DND-41 (cell line): ENCODE measurements around the gene MRFAP1.

ENCODE experiments used
- ATAC-seq: fragments of 200-7000 bp; cut with Tn5 transposase; 3 replicates; pipeline ENCODE4 v1.9.1; 2021; ENCODE audit warnings: low read depth; ENCODE audit not compliant: insufficient read depth
- DNase-seq: peaks from one replicate; pipeline ENCODE4 v3.0.0-alpha.2; 2020
- H2AFZ ChIP-seq: 2 replicates; pipeline ENCODE4 v1.6.0; 2012; ENCODE audit warnings: low read depth, low read length
- H3K27ac ChIP-seq: 2 replicates; pipeline ENCODE4 v1.5.1; 2012; ENCODE audit warnings: low read length, inconsistent platforms
- H3K27me3 ChIP-seq: fragments of 200-600 bp; sonication (generic); 2 replicates; pipeline ENCODE4 v1.6.0; 2012; ENCODE audit warnings: low read length, mild to moderate bottlenecking, inconsistent platforms; ENCODE audit not compliant: insufficient read depth, poor library complexity
- H3K36me3 ChIP-seq: 2 replicates; pipeline ENCODE4 v1.5.1; 2012; ENCODE audit warnings: low read length, inconsistent platforms; ENCODE audit not compliant: insufficient read depth
- H3K4me1 ChIP-seq: 2 replicates; pipeline ENCODE4 v1.5.1; 2012; ENCODE audit warnings: mild to moderate bottlenecking, low read length; ENCODE audit not compliant: insufficient read depth
- H3K4me2 ChIP-seq: 2 replicates; pipeline ENCODE4 v1.6.0; 2012; ENCODE audit warnings: mild to moderate bottlenecking, moderate library complexity, low read length, inconsistent platforms; ENCODE audit not compliant: insufficient read depth
- H3K4me3 ChIP-seq, 2 experiments: fragments of 200-600 bp in 1 of 2; shearing (Covaris generic) in 1 of 2; 2 replicates each; pipeline ENCODE4 v1.5.1; 2012 to 2016; ENCODE audit warnings: inconsistent platforms in 2 of 2, low read length in 2 of 2, mild to moderate bottlenecking in 2 of 2, low read depth in 1 of 2, moderate library complexity in 1 of 2
- H3K79me2 ChIP-seq: 2 replicates; pipeline ENCODE4 v1.6.0; 2012; ENCODE audit warnings: low read length, inconsistent platforms; ENCODE audit not compliant: insufficient read depth
- H3K9ac ChIP-seq: 2 replicates; pipeline ENCODE4 v1.6.0; 2012; ENCODE audit warnings: low read depth, mild to moderate bottlenecking, inconsistent platforms, low read length, moderate library complexity
- H3K9me3 ChIP-seq: 2 replicates; pipeline ENCODE4 v1.5.1; 2012; ENCODE audit warnings: low read length, moderate library complexity, mild to moderate bottlenecking, inconsistent platforms; ENCODE audit not compliant: insufficient read depth, severe bottlenecking
- H4K20me1 ChIP-seq: 2 replicates; pipeline ENCODE4 v1.6.0; 2012; ENCODE audit warnings: low read length; ENCODE audit not compliant: insufficient read depth
- EZH2 ChIP-seq: IDR thresholded peaks from 3 replicates; pipeline ENCODE4 v1.6.1; 2012; ENCODE audit warnings: borderline replicate concordance, low read depth, mild to moderate bottlenecking, moderate library complexity, low read length, inconsistent platforms; ENCODE audit not compliant: severe bottlenecking
- TF ChIP-seq, protein P1 (sequence below): IDR thresholded peaks from 2 replicates; pipeline ENCODE4 v1.5.1; 2012; ENCODE audit warnings: borderline replicate concordance, low read length, moderate library complexity, mild to moderate bottlenecking; ENCODE audit not compliant: poor library complexity, severe bottlenecking; ENCODE audit errors: extremely low read depth

The MRFAP1 gene

DNA sequence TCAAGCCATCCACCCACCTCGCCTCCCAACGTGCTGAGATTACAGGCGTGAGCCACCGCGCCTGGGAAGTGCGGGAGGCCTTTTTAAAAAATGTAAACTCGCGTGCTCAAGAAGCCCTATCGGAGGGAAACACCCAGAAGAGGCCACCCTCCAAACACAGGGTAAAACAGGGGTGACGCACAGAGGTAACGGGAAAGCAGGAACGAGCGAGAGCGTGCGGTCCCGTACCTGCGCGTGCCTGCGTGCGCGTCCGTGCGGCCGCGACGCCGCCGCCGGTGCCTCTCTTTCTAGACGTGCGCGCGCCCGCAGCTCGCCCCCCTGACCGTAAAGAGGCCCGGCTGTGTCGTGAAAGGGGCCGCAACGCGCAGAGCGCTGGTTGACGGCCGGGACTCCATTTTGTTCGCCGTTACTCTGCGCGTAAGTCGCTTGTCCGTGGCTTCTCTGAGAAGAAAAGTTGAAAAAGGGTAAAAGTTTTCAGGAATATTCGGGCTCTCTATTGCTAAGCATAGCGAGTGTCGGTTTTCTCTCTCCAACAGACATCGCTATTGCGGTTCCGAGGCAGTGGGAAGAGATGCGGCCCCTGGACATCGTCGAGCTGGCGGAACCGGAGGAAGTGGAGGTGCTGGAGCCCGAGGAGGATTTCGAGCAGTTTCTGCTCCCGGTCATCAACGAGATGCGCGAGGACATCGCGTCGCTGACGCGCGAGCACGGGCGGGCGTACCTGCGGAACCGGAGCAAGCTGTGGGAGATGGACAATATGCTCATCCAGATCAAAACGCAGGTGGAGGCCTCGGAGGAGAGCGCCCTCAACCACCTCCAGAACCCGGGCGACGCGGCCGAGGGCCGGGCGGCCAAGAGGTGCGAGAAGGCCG, at the start of gene MRFAP1:
MRFAP1 (plus strand) TSS at position 394 of the 872 bp plus-strand sequence; CDS start at position 572, 178 bp downstream.
- H3K27me3 ChIP-seq: no peaks in the 10 kb centered on the region
- H3K4me1 ChIP-seq: peaks cover 35% of the 10 kb centered on the region
- H4K20me1 ChIP-seq: peaks cover 25% of the 10 kb centered on the region
- H3K27ac ChIP-seq: peak within 1 kb of the TSS; percentile 95
- peak within 1 kb of the TSS; percentile 67 to 81 for H3K4me3 ChIP-seq
- peaks cover 49% of the 10 kb centered on the region for H3K79me2 ChIP-seq
- H2AFZ ChIP-seq: peak within 1 kb of the TSS; percentile 99
- peak; percentile 95 for DNase-seq
- peak within 1 kb of the TSS; percentile 92 for H3K4me2 ChIP-seq
- H3K36me3 ChIP-seq: peaks cover 33% of the 10 kb centered on the region
- ATAC-seq: peak; percentile 81
- H3K9ac ChIP-seq: peak within 1 kb of the TSS; percentile 87
- no peaks in the 10 kb centered on the region for H3K9me3 ChIP-seq
- TF ChIP-seq EZH2: no peak
- TF ChIP-seq, protein P1, sequence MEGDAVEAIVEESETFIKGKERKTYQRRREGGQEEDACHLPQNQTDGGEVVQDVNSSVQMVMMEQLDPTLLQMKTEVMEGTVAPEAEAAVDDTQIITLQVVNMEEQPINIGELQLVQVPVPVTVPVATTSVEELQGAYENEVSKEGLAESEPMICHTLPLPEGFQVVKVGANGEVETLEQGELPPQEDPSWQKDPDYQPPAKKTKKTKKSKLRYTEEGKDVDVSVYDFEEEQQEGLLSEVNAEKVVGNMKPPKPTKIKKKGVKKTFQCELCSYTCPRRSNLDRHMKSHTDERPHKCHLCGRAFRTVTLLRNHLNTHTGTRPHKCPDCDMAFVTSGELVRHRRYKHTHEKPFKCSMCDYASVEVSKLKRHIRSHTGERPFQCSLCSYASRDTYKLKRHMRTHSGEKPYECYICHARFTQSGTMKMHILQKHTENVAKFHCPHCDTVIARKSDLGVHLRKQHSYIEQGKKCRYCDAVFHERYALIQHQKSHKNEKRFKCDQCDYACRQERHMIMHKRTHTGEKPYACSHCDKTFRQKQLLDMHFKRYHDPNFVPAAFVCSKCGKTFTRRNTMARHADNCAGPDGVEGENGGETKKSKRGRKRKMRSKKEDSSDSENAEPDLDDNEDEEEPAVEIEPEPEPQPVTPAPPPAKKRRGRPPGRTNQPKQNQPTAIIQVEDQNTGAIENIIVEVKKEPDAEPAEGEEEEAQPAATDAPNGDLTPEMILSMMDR: no peak

DNA sequence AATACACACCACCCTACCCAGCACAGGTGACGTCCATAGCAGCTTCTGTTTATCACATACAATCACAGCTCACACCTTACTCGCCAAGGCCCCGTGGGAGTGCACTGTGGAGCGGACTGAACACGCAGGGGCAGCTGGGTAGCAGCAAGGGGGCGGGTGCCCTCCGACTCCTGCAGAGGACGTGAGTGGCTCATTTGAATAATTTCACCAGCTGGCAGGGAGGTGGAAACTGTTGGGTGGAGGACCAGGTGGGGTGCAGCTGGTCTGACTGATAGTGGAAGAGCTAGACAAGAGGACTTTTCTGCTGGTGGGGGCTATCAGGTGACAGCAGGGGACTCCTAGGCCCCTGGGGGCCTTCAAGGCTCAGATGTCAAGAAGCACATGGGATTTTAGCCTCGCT, 49.2 kb upstream of the MRFAP1 start:
- H2AFZ ChIP-seq: no peak overlapping the region
- peaks cover 7% of the 10 kb centered on the region; the same call in 1 of the 2 replicates for H4K20me1 ChIP-seq
- DNase-seq (no peak), ATAC-seq (no peak)
- H3K9me3 ChIP-seq: no peaks in the 10 kb centered on the region
- no peaks in the 10 kb centered on the region for H3K79me2 ChIP-seq
- no peak overlapping the region for H3K4me3 ChIP-seq
- no peak overlapping the region for H3K27ac ChIP-seq
- H3K4me2 ChIP-seq: no peak overlapping the region
- H3K36me3 ChIP-seq: peaks cover 29% of the 10 kb centered on the region
- H3K27me3 ChIP-seq: no peaks in the 10 kb centered on the region
- TF ChIP-seq, protein P1: no peak
- TF ChIP-seq EZH2: no peak
- no peak overlapping the region for H3K9ac ChIP-seq
- no peaks in the 10 kb centered on the region for H3K4me1 ChIP-seq

- peaks cover 29% of the 10 kb centered on the region for H3K36me3 ChIP-seq
- H3K79me2 ChIP-seq: no peaks in the 10 kb centered on the region
- no peak overlapping the region for H3K27ac ChIP-seq
- H3K9ac ChIP-seq: no peak overlapping the region
- H3K4me3 ChIP-seq: no peak overlapping the region
- no peak for ATAC-seq
- H3K4me1 ChIP-seq: no peaks in the 10 kb centered on the region
- H3K27me3 ChIP-seq: no peaks in the 10 kb centered on the region
- H3K9me3 ChIP-seq: no peaks in the 10 kb centered on the region
- TF ChIP-seq, protein P1: no peak
- TF ChIP-seq EZH2: no peak
- peaks cover 10% of the 10 kb centered on the region; the same call in 1 of the 2 replicates for H4K20me1 ChIP-seq
- H3K4me2 ChIP-seq: no peak overlapping the region
- H2AFZ ChIP-seq: no peak overlapping the region
- no peak for DNase-seq
Observed at GRCh38 chr4:6591781-6592180, 48.7 kb upstream of the MRFAP1 start.
